GM12873 (cell line): ENCODE results near the gene SLC17A8.

Source experiments
- CTCF ChIP-seq: IDR thresholded peaks from 2 replicates; pipeline ENCODE4 v1.5.1; 2012; ENCODE audit warnings: low read depth, mild to moderate bottlenecking, moderate library complexity, low read length, control low read depth; ENCODE audit not compliant: insufficient read depth; ENCODE audit errors: missing control alignments

Gene SLC17A8

GRCh38 chr12:100460702-100461101, 103.8 kb downstream of the SLC17A8 start:
- TF ChIP-seq CTCF: no peak

- no peak for TF ChIP-seq CTCF
Measured at GRCh38 chr12:100461330-100461973, 104.6 kb downstream of the SLC17A8 start.

- TF ChIP-seq CTCF: no peak
Measured at GRCh38 chr12:100463661-100464060, 106.8 kb downstream of the SLC17A8 start.

GRCh38 chr12:100464529-100464928, 107.7 kb downstream of the SLC17A8 start:
- TF ChIP-seq CTCF: no peak

GRCh38 chr12:100468126-100468525, 111.3 kb downstream of the SLC17A8 start:
- no peak for TF ChIP-seq CTCF
